HG02870 (cell line): ENCODE measurements around the gene LDLRAP1.
"Not testable (repeated sequence)": the region's sequence is repeated elsewhere in the genome, so short reads cannot be mapped to it uniquely, and the experiment has no call there.

Experiments used
- ATAC-seq: cut with Tn5 transposase; IDR thresholded peaks from one replicate; pipeline ENCODE4 v1.9.1; 2021; ENCODE audit warnings: mild to moderate bottlenecking, moderate library complexity; ENCODE audit not compliant: unreplicated experiment

The LDLRAP1 gene

GRCh38 chr1:25600971-25601699, 57.7 kb downstream of the LDLRAP1 start:
- not testable (repeated sequence) for ATAC-seq

- ATAC-seq = not testable (repeated sequence)
These were observed 60.6 kb downstream of the LDLRAP1 start for GRCh38 chr1:25603779-25604538.

- ATAC-seq = no peak
These were observed 63.7 kb downstream of the LDLRAP1 start for GRCh38 chr1:25607123-25607522.

DNA sequence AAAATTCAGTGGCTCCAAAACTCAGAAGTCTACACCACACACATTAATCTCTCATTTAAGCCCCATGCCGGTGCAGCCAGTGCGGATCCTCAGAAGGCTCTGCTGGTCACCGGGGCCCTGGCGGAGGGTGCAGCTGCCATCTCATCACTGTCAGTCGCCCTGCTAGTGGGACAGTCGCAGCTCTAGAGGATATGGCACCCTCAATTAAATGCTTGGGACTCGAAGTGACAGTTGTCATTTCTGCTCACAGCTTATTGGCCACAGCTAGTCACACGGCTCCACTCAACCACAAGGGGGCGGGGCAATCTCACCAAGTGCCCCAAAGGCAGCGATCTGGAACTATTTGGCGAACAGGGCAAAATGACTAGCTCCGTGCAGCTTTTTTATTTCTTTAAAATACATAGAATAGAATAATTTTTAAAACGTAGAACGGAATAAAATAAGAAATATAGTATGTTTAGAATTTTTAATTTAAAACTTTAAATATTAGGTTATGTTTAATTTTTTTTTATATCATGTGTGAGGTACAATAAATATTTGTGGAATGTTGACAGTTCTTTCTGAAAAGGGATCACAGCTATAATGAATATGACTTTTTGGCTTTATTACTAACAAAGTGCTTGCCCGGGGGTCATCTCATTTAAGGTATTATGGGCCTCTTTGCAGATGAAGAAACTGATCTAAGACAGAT, 65.2 kb downstream of the LDLRAP1 start:
- peak; percentile 47 for ATAC-seq

DNA sequence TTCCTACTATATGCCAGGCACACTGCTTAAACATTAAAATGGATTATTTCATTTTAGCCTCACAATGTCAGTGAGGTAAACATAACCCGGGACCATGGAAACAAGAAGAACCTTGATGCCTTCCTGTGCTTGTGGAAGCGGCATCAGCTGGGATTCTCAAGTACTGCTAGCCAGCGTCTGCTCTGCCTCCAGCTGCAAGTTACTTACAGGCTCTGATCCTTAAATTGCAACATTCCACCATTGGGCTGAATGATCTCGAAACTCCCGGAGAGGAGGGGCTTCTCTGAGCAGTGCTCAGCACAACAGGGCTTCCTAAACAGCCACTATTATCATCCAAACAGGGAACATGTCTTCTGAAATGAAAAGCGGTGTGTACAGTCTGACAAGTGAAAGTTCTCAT, 66.5 kb downstream of the LDLRAP1 start:
- no peak for ATAC-seq

- ATAC-seq = no peak
These were observed 67.6 kb downstream of the LDLRAP1 start for GRCh38 chr1:25610822-25611630.

GRCh38 chr1:25611843-25612242, 68.4 kb downstream of the LDLRAP1 start:
- no peak for ATAC-seq

GRCh38 chr1:25612421-25612820, 69.0 kb downstream of the LDLRAP1 start:
- no peak for ATAC-seq

DNA sequence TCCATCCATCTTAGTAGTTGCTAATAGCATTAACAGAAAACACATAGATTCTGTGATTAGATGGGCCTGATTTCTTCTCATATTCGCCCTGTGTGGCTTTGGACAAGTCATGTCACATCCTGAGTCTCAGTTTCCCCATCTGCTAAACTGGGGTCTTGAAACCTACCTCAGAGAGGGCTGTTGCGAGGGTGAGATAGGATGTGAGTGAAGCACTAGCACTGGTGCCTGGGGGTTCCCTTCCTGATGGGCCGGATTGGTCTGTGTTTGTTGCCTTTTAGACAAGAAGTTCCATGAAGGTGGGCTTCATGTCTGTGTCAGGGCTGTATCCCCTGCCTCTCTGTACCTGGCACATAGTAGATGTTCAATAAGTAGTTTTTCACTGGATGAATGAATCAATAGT, 69.7 kb downstream of the LDLRAP1 start:
- ATAC-seq = no peak

GRCh38 chr1:25614501-25615171, 71.2 kb downstream of the LDLRAP1 start:
- ATAC-seq = no peak

GRCh38 chr1:25615172-25615541, 71.8 kb downstream of the LDLRAP1 start:
- ATAC-seq = no peak

- ATAC-seq = no peak
These were observed 72.2 kb downstream of the LDLRAP1 start for GRCh38 chr1:25615563-25616094.

DNA sequence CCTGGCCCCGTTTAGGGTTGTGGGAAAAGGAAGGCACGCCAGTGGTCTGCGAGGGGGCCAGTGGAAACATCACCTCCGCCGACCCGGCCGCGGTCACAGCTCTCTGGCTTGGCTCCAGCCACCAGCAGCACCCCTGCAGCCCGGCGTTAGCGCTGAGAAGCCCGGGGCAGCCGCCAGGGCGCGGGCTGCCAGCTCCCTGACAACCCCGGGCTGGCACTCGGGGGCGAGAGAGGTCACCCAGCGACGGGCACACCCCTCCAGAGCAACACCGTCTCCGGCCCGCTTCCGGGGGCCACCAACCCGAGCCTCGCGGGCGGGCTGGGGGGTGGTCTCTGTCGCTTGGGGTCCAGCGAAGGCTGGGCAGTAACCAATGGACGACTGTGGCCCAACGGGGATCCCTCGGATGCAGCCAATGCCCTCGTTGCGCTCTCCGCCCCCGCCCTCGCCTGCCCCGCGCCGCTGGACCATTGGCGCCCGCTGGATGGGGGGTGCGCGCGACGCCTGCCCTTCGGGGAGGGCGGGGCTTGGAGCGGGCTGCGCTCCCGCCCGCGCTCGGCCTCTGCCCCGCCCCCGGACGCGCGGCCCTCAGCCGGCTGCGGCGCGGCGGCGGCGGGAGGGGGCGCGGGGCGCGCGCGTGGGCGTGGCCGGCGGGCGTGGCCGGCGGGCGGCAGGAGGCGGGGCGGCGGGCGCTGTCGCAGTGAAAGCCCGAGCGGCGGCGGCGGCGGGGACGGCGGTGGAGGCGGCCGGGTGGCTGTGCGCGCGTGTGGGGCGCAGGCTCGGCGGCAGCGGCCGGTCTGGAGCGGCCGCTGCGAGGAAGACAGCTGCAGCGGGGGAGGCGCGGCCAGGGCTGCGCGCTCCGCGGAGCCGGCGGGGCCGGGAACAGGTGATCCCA, 72.9 kb downstream of the LDLRAP1 start, which contains the start of gene MAN1C1:
MAN1C1 (plus strand) TSS at position 697 of the 892 bp plus-strand sequence. CDS start 1,007 bp downstream, outside the sequence.
- ATAC-seq = no peak

- ATAC-seq = no peak
These were observed 73.7 kb downstream of the LDLRAP1 start for GRCh38 chr1:25616987-25617624.

DNA sequence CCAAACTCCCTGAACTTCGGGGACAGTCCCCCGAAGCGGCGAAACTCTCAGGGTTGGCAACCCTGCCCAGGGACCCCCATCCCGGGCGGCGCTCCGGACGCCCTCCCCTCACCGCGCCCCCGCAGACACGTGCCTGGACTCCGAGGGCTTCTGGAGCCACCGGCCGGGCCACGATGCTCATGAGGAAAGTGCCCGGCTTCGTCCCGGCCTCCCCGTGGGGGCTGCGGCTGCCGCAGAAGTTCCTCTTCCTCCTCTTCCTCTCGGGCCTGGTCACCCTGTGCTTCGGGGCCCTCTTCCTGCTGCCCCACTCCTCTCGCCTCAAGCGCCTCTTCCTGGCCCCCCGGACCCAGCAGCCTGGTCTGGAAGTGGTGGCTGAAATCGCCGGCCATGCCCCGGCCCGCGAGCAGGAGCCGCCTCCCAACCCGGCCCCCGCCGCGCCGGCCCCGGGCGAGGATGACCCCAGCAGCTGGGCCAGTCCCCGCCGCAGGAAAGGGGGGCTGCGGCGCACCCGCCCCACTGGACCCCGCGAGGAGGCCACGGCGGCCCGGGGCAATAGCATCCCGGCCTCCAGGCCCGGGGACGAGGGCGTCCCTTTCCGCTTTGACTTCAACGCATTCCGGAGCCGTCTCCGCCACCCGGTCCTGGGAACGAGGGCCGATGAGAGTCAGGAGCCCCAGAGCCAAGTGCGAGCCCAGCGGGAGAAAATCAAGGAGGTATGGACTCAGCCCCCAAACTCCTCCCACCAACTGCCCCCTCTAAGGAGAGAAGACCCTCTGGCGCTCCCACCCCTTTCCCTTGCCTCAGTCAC, 74.4 kb downstream of the LDLRAP1 start:
- no peak for ATAC-seq

DNA sequence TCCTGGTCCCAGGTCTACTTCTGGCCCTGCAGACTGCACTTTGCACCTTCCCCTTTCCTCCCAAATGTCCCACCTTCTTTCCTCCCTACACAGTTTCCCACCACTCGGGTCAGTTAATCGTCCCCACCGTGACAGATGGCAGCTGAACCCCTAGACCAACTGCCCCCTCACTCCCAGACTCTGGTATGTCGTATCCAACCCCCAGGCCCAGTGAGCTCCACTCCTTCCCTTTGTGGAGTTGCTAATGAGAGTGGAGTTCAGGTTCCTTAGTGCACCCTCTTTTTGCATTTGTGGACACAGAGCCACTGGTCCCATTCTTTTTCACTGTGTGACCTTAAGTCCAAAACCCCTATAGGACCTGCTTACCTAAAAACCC, 75.0 kb downstream of the LDLRAP1 start:
- no peak for ATAC-seq
